Measurements from ENCODE around the gene CNOT11. TPM values are rescaled to one million over a fixed set of nuclear protein-coding genes. Genes with fewer than 3 reads are reported as not detected.

The CNOT11 gene
- total and polyA plus RNA-seq, 2 donors (not counting 1 experiment from before 2014, with no cell fraction given) = 37.6 to 46.3 TPM

GRCh38 chr2:101278925-101279324 is 26.2 kb downstream of the CNOT11 start:
- intact Hi-C loops (cut with micrococcal nuclease) = no loop called here
- Histone ChIP-seq H2AFZ (ENCODE audit: insufficient read depth, low read depth, low read length, poor library complexity, severe bottlenecking) (no peak overlapping the region), H3K9me3 (ENCODE audit: control extremely low read depth in 1 of 3, control insufficient read depth in 2 of 3, insufficient read depth in 1 of 3, low read length in 2 of 3) (peaks cover 0 to 3% (median 0%) of the 10 kb centered on the region in 3 donors), H3K4me3 (ENCODE audit: control extremely low read depth in 1 of 5, extremely low read depth in 1 of 5, insufficient read depth in 1 of 5, low read depth in 2 of 5, low read length in 4 of 5) (no peak overlapping the region), H3K9ac (ENCODE audit: low read length) (no peak overlapping the region), H3K27me3 (replicated peaks in 1 of 4; ENCODE audit: control extremely low read depth in 1 of 4, control insufficient read depth in 3 of 4, insufficient read depth in 4 of 4, low read length in 3 of 4) (no peaks in the 10 kb centered on the region), H3K4me2 (replicated peaks; ENCODE audit: low read depth, low read length, poor library complexity, severe bottlenecking) (no peak overlapping the region), H4K20me1 (ENCODE audit: control insufficient read depth, insufficient read depth, low read length, poor library complexity, severe bottlenecking) (no peaks in the 10 kb centered on the region), H3K79me2 (ENCODE audit: control insufficient read depth, insufficient read depth, low read length) (no peaks in the 10 kb centered on the region), H3K4me1 (ENCODE audit: control insufficient read depth in 2 of 2, insufficient read depth in 2 of 2, low read length in 2 of 2) (no peaks in the 10 kb centered on the region), H3K36me3 (replicated peaks in 1 of 2; ENCODE audit: control extremely low read depth in 1 of 2, control insufficient read depth in 1 of 2, extremely low read depth in 1 of 2, insufficient read depth in 2 of 2, low read length in 1 of 2) (peaks cover 10 to 76% of the 10 kb centered on the region in 2 experiments), H3K27ac (ENCODE audit: low read length in 2 of 2) (no peak overlapping the region)
- ChIA-PET CTCF (no interaction called here), POLR2A (no interaction called here)
- ATAC-seq (ENCODE audit: low read depth) = no peak
- H3K27me3 Mint-ChIP-seq = no peaks in the 10 kb centered on the region
- DNase-seq = no peak
- no peak overlapping the region for H3K4me3 Mint-ChIP-seq
- WGBS (ENCODE audit: insufficient coverage) = no CpG with 5 or more reads among the region's 3 CpGs
- no peaks in the 10 kb centered on the region for H3K4me1 Mint-ChIP-seq
- no peak for TF ChIP-seq EZH2 (IDR thresholded peaks at IDR 0.05; ENCODE audit: borderline replicate concordance, insufficient read depth, low read depth, low read length, poor library complexity, severe bottlenecking)
- TF ChIP-seq CTCF (IDR thresholded peaks at IDR 0.05) = no peak
- no peaks in the 10 kb centered on the region for H3K9me3 Mint-ChIP-seq (ENCODE audit: insufficient read depth)
- H3K27ac Mint-ChIP-seq = no peak overlapping the region

GRCh38 chr2:101281482-101281881 is 28.8 kb downstream of the CNOT11 start:
- H3K4me3 ChIP-seq (ENCODE audit: control extremely low read depth in 1 of 5, extremely low read depth in 1 of 5, insufficient read depth in 1 of 5, low read depth in 2 of 5, low read length in 4 of 5) = no peak overlapping the region
- Mint-ChIP-seq H3K27ac (no peak overlapping the region), H3K27me3 (no peaks in the 10 kb centered on the region), H3K9me3 (ENCODE audit: insufficient read depth) (no peaks in the 10 kb centered on the region), H3K4me1 (no peaks in the 10 kb centered on the region), H3K4me3 (no peak overlapping the region)
- H4K20me1 ChIP-seq (ENCODE audit: control insufficient read depth, insufficient read depth, low read length, poor library complexity, severe bottlenecking) = no peaks in the 10 kb centered on the region
- CTCF ChIA-PET = interaction anchor here (0.6 to 1.1 kb wide), 2 partner anchors 18 to 49 kb away, joined by 3 to 4 read pairs; no protein-coding TSS in a partner anchor
- peaks cover 10 to 90% of the 10 kb centered on the region in 2 experiments for H3K36me3 ChIP-seq (replicated peaks in 1 of 2; ENCODE audit: control extremely low read depth in 1 of 2, control insufficient read depth in 1 of 2, extremely low read depth in 1 of 2, insufficient read depth in 2 of 2, low read length in 1 of 2)
- H3K27ac ChIP-seq (ENCODE audit: low read length in 2 of 2) = no peak overlapping the region
- POLR2A ChIA-PET = no interaction called here
- WGBS (ENCODE audit: insufficient coverage) = 100% methylated on average over 4 of the region's 4 CpGs
- no peak overlapping the region for H2AFZ ChIP-seq (ENCODE audit: insufficient read depth, low read depth, low read length, poor library complexity, severe bottlenecking)
- no peaks in the 10 kb centered on the region for H3K27me3 ChIP-seq (replicated peaks in 1 of 4; ENCODE audit: control extremely low read depth in 1 of 4, control insufficient read depth in 3 of 4, insufficient read depth in 4 of 4, low read length in 3 of 4)
- H3K9me3 ChIP-seq (ENCODE audit: control extremely low read depth in 1 of 3, control insufficient read depth in 2 of 3, insufficient read depth in 1 of 3, low read length in 2 of 3) = peaks cover 0 to 3% (median 0%) of the 10 kb centered on the region in 3 donors
- H3K9ac ChIP-seq (ENCODE audit: low read length) = no peak overlapping the region
- H3K4me1 ChIP-seq (ENCODE audit: control insufficient read depth in 2 of 2, insufficient read depth in 2 of 2, low read length in 2 of 2) = no peaks in the 10 kb centered on the region
- intact Hi-C loops (cut with micrococcal nuclease) = no loop called here
- H3K4me2 ChIP-seq (replicated peaks; ENCODE audit: low read depth, low read length, poor library complexity, severe bottlenecking) = no peak overlapping the region
- ATAC-seq (ENCODE audit: low read depth) (no peak), DNase-seq (no peak)
- no peaks in the 10 kb centered on the region for H3K79me2 ChIP-seq (ENCODE audit: control insufficient read depth, insufficient read depth, low read length)
- TF ChIP-seq EZH2 (IDR thresholded peaks at IDR 0.05; ENCODE audit: borderline replicate concordance, insufficient read depth, low read depth, low read length, poor library complexity, severe bottlenecking) (no peak), CTCF (IDR thresholded peaks at IDR 0.05) (no peak)
